AG04450 (cell line): ENCODE results near the gene LHFPL2. TPM values are rescaled to one million over a fixed set of nuclear protein-coding genes. Genes with fewer than 3 reads are reported as not detected.

ENCODE experiments used
- CTCF ChIA-PET: fragments of 300-600, 350-600 bp; formaldehyde crosslinking; extraction: SDS; loops from one replicate; lab custom pipeline; 2022; ENCODE audit warnings: antibody characterized with exemption, inconsistent platforms; lab: Charles Lee
- POLR2A ChIA-PET: fragments of 350-600 bp; formaldehyde crosslinking; extraction: SDS; loops from one replicate; lab custom pipeline; 2021; ENCODE audit warnings: antibody characterized with exemption, inconsistent platforms; lab: Yijun Ruan, JAX
- DNase-seq: peaks from one replicate; pipeline ENCODE4 v3.0.0-alpha.2; 2011; ENCODE audit warnings: low read depth, low spot score
- H3K27ac ChIP-seq: one replicate; pipeline ENCODE4 v1.5.1; 2012; ENCODE audit warnings: low read depth, low read length, control low read depth
- H3K27me3 ChIP-seq: one replicate; pipeline ENCODE4 v1.6.0; 2012; ENCODE audit warnings: low read length; ENCODE audit not compliant: control insufficient read depth, insufficient read depth
- H3K4me3 ChIP-seq: 2 replicates; pipeline ENCODE4 v1.5.1; 2011; ENCODE audit warnings: mild to moderate bottlenecking, low read depth, low read length, control low read depth
- H3K9me3 ChIP-seq: 2 replicates; pipeline ENCODE4 v1.5.1; 2012; ENCODE audit warnings: low read length; ENCODE audit not compliant: control insufficient read depth, insufficient read depth
- polyA plus RNA-seq: library from polyadenylated mRNA; depleted of rRNA; stranded (reverse); fragments of >200 nt; gene quantifications from 2 replicates; pipeline ENCODE4 v1.2.3, GENCODE V29; 2011
- TF ChIP-seq, protein P1 (sequence below): IDR thresholded peaks from 2 replicates; pipeline ENCODE4 v1.5.1; 2011; ENCODE audit warnings: low read depth, low read length, control low read depth, inconsistent platforms

The LHFPL2 gene
- polyA plus RNA-seq, 1 experiment, result 20.1 TPM

DNA sequence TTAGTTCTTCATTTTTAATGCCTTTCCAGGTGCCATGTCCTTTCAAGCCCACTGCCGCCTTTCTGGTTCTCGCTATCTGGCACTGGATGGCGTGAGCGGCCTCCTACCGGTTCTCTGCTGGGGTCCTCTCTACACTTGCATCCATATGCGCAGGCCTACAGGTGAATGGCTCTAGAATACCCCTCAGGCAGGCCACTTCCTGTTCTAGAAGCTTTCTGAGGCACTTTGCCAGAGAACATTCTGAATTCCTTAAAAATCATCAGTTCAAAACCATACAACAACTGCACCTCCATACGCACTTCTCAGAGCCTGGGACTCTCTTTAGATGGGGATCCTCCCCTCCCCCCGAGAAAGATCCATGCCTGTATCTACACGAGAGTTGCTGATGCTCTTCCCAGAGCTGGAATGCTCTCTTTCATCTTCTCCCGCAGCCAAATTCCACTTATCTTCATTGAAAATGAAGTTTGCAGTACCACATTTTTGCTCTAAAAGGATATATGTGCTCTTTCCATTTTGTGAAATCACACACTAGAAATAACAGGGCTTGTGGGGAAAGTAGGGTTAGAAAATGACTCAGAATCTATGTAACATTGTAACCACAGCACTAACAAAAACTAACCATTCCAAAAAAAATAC lies 1.4 kb upstream of the LHFPL2 start:
- H3K27me3 ChIP-seq, result no peaks in the 10 kb centered on the region
- H3K9me3 ChIP-seq, result no peaks in the 10 kb centered on the region; the same call in 1 of the 2 replicates
- TF ChIP-seq, protein P1, sequence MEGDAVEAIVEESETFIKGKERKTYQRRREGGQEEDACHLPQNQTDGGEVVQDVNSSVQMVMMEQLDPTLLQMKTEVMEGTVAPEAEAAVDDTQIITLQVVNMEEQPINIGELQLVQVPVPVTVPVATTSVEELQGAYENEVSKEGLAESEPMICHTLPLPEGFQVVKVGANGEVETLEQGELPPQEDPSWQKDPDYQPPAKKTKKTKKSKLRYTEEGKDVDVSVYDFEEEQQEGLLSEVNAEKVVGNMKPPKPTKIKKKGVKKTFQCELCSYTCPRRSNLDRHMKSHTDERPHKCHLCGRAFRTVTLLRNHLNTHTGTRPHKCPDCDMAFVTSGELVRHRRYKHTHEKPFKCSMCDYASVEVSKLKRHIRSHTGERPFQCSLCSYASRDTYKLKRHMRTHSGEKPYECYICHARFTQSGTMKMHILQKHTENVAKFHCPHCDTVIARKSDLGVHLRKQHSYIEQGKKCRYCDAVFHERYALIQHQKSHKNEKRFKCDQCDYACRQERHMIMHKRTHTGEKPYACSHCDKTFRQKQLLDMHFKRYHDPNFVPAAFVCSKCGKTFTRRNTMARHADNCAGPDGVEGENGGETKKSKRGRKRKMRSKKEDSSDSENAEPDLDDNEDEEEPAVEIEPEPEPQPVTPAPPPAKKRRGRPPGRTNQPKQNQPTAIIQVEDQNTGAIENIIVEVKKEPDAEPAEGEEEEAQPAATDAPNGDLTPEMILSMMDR, result no peak
- CTCF ChIA-PET, result interaction anchor here (0.6 to 1.0 kb wide), 2 partner anchors 236 to 375 kb away, joined by 3 read pairs; no protein-coding TSS in a partner anchor
- POLR2A ChIA-PET, result interaction anchor here (1.2 kb wide), 1 partner anchor 98 kb away, joined by 4 read pairs; no protein-coding TSS in a partner anchor
- no peak overlapping the region for H3K4me3 ChIP-seq
- peak overlapping the region; percentile 79 for H3K27ac ChIP-seq
- DNase-seq, result no peak

DNA sequence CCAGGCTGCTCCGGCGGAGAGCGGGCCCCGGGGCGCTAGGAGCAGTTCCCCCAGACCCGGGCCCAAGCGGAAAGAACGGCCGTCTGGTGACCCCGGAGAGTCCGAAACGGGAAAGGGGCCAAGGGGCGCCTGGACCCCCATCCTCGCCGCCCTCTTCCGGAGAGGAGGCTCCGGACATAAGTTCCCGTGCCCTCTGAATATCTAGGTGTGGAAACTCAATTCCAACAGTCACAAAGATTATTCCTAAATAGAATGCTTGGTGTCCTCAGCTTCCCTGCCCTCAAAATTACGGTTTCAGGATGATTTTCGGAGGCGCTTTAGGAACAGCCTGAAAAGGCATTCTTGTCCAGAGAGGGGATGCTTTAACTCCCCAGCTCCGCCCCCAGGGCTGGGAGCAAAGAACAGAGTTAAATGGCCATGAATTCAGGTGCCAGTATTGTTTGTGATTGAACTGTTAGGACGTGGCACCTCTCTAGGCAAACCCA lies 681 bp upstream of the LHFPL2 start:
- ChIA-PET CTCF (no interaction called here), POLR2A (interaction anchor here (0.6 to 2.3 kb wide), 8 partner anchors 11 to 258 kb away, joined by 3 to 11 read pairs (median 4); no protein-coding TSS in a partner anchor)
- DNase-seq, result no peak
- Histone ChIP-seq H3K27me3 (no peaks in the 10 kb centered on the region), H3K27ac (peak overlapping the region; percentile 82), H3K9me3 (no peaks in the 10 kb centered on the region; the same call in 1 of the 2 replicates), H3K4me3 (peak overlapping the region; percentile 95)
- TF ChIP-seq, protein P1, result no peak; the same call in 1 of the 2 replicates

DNA sequence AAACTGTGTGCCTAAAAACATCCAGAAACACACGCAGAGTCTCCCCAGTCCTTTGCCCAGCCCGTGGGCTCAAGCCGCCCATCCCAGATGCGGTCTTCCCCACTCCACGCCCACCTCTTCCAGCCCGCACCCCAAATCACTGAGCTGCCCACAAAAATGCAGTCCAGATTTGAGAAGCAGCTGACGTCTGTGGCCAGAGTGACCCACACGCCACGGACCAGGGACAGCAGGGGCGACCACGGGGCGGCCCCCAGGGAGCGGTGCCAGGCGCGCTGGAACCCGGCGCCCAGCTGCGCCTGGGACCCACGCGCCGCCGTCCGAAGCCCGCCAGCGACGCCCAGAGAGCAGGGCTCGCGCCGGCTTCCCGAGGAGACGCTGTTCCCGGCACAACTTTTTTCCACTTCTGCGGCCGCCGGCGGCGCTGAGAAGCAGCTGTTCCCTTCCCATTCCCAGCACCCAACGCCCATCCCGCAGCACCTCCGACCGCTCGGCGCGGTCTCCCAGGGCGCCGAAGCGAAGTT lies 674 bp downstream of the LHFPL2 start:
- Histone ChIP-seq H3K27me3 (no peaks in the 10 kb centered on the region), H3K9me3 (no peaks in the 10 kb centered on the region; the same call in 1 of the 2 replicates), H3K27ac (peak overlapping the region; percentile 73), H3K4me3 (peak overlapping the region; percentile 95)
- POLR2A ChIA-PET, result interaction anchor here (0.7 to 2.3 kb wide), 10 partner anchors 10 to 333 kb away, joined by 3 to 11 read pairs (median 4); no protein-coding TSS in a partner anchor
- TF ChIP-seq, protein P1, result 0 out of 2 replicates have a peak, but pooled peaks have one; percentile 10
- DNase-seq, result no peak
- CTCF ChIA-PET, result interaction anchor here (0.6 to 1.1 kb wide), 4 partner anchors 81 to 289 kb away, joined by 3 to 5 read pairs (median 3); no protein-coding TSS in a partner anchor

DNA sequence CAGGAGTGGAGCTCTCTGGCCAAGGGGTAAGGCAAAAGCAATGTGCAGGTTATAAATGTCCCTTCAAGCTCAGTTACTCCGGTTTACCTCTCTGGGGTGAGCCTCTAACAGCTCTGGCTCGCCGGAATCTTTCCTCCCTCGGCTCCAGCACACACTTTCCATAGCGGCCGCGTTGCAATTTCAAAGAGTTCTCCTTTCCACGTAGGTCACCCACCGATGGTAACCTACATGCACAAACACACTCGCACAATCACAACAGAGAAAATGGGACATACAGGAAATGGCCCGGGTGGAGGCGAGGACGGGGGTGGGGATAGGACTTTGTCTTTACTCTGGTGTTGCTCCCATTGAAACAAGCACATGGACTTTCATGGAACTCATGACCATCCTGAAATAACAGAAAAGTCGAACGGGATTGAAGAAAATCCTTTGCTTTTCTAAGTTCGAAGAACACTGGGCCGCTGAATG lies 1.2 kb downstream of the LHFPL2 start:
- peak overlapping the region; percentile 73 for H3K27ac ChIP-seq
- ChIA-PET POLR2A (interaction anchor here (0.5 to 2.3 kb wide), 8 partner anchors 9 to 333 kb away, joined by 3 to 11 read pairs (median 4); no protein-coding TSS in a partner anchor), CTCF (interaction anchor here (0.9 to 1.2 kb wide), 5 partner anchors 82 to 326 kb away, joined by 3 to 5 read pairs (median 3); no protein-coding TSS in a partner anchor)
- H3K9me3 ChIP-seq, result no peaks in the 10 kb centered on the region; the same call in 1 of the 2 replicates
- no peaks in the 10 kb centered on the region for H3K27me3 ChIP-seq
- peak overlapping the region; percentile 95 for H3K4me3 ChIP-seq
- DNase-seq, result no peak
- TF ChIP-seq, protein P1, result no peak
